Measurements from ENCODE around the gene CNTROB.

CNTROB gene

DNA sequence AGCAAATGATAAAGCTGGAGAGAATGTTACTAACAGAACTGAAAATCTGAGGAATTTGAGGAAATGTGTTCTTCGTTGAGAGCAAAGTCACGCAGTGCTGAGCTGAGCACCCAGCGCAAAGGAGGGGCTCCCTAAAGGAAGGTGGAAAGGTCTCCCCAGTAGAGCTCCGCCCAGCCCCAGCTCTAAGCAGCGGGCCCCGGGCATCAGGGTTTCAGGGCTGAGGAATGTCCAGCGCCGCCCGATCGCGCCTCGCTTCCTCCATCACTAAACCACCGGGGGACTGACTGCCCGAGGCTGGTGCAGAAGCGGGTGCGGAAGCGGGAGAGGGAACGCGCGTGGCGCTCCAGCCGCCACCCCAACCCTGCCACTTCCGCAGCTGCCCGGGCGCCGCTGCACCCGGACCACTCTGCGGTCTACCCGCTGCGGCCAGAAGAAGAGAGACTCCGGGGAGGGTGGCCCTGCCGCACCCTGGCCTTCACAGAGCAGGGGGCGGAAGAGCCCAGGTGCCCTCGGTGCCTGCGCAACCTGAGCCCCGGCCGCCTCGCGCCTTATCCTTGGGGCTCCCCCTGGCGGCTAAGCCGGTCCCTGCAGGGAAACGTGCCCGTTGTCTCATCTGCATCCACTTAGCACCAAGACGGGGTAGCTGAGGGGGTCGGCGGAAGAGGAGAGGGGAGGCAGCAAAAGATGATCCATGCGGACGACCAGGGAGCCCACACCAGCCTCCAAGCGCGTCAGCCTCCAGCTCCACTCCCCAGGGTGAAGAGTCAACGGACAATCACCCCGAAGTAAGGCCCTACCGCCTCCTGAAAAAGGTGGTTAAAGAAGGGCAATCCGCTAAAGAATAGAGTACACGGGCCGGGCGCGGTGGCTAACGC lies 58.0 kb downstream of the CNTROB start (continued):
- TF ChIP-seq, protein P1, sequence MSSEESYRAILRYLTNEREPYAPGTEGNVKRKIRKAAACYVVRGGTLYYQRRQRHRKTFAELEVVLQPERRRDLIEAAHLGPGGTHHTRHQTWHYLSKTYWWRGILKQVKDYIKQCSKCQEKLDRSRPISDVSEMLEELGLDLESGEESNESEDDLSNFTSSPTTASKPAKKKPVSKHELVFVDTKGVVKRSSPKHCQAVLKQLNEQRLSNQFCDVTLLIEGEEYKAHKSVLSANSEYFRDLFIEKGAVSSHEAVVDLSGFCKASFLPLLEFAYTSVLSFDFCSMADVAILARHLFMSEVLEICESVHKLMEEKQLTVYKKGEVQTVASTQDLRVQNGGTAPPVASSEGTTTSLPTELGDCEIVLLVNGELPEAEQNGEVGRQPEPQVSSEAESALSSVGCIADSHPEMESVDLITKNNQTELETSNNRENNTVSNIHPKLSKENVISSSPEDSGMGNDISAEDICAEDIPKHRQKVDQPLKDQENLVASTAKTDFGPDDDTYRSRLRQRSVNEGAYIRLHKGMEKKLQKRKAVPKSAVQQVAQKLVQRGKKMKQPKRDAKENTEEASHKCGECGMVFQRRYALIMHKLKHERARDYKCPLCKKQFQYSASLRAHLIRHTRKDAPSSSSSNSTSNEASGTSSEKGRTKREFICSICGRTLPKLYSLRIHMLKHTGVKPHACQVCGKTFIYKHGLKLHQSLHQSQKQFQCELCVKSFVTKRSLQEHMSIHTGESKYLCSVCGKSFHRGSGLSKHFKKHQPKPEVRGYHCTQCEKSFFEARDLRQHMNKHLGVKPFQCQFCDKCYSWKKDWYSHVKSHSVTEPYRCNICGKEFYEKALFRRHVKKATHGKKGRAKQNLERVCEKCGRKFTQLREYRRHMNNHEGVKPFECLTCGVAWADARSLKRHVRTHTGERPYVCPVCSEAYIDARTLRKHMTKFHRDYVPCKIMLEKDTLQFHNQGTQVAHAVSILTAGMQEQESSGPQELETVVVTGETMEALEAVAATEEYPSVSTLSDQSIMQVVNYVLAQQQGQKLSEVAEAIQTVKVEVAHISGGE (tag by site-specific recombination; conservative IDR thresholded peaks at IDR 0.05; ENCODE audit: low read depth), result peak; percentile 75
- no peak for TF ChIP-seq MEIS1 (CRISPR knock-in tag; IDR thresholded peaks at IDR 0.05; ENCODE audit: borderline replicate concordance)
- TF ChIP-seq ZNF747 (tag by site-specific recombination; IDR thresholded peaks at IDR 0.05), result no peak
- TF ChIP-seq ZNF776 (tag by site-specific recombination; IDR thresholded peaks at IDR 0.05; ENCODE audit: borderline replicate concordance), result no peak
- 0 out of 2 replicates have a peak, but pooled peaks have one; percentile 60 for TF ChIP-seq ZNF792 (tag by site-specific recombination; IDR thresholded peaks at IDR 0.05)
- TF ChIP-seq, protein P2, sequence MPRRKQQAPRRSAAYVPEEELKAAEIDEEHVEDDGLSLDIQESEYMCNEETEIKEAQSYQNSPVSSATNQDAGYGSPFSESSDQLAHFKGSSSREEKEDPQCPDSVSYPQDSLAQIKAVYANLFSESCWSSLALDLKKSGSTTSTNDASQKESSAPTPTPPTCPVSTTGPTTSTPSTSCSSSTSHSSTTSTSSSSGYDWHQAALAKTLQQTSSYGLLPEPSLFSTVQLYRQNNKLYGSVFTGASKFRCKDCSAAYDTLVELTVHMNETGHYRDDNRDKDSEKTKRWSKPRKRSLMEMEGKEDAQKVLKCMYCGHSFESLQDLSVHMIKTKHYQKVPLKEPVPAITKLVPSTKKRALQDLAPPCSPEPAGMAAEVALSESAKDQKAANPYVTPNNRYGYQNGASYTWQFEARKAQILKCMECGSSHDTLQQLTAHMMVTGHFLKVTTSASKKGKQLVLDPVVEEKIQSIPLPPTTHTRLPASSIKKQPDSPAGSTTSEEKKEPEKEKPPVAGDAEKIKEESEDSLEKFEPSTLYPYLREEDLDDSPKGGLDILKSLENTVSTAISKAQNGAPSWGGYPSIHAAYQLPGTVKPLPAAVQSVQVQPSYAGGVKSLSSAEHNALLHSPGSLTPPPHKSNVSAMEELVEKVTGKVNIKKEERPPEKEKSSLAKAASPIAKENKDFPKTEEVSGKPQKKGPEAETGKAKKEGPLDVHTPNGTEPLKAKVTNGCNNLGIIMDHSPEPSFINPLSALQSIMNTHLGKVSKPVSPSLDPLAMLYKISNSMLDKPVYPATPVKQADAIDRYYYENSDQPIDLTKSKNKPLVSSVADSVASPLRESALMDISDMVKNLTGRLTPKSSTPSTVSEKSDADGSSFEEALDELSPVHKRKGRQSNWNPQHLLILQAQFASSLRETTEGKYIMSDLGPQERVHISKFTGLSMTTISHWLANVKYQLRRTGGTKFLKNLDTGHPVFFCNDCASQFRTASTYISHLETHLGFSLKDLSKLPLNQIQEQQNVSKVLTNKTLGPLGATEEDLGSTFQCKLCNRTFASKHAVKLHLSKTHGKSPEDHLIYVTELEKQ (tag by site-specific recombination; IDR thresholded peaks at IDR 0.05; ENCODE audit: borderline replicate concordance), result no peak
- peak; percentile 78 for TF ChIP-seq GLIS2 (tag by site-specific recombination; IDR thresholded peaks at IDR 0.05)
- TF ChIP-seq ZBTB7A (tag by site-specific recombination; IDR thresholded peaks at IDR 0.05; ENCODE audit: low read depth), result peak; percentile 74; the same call in 1 of the 2 replicates
- TF ChIP-seq ZNF624 (tag by site-specific recombination; IDR thresholded peaks at IDR 0.05), result no peak
- peak; percentile 43; the same call in 1 of the 2 replicates for TF ChIP-seq KLF8 (tag by site-specific recombination; IDR thresholded peaks at IDR 0.05)
- TF ChIP-seq, protein P3, sequence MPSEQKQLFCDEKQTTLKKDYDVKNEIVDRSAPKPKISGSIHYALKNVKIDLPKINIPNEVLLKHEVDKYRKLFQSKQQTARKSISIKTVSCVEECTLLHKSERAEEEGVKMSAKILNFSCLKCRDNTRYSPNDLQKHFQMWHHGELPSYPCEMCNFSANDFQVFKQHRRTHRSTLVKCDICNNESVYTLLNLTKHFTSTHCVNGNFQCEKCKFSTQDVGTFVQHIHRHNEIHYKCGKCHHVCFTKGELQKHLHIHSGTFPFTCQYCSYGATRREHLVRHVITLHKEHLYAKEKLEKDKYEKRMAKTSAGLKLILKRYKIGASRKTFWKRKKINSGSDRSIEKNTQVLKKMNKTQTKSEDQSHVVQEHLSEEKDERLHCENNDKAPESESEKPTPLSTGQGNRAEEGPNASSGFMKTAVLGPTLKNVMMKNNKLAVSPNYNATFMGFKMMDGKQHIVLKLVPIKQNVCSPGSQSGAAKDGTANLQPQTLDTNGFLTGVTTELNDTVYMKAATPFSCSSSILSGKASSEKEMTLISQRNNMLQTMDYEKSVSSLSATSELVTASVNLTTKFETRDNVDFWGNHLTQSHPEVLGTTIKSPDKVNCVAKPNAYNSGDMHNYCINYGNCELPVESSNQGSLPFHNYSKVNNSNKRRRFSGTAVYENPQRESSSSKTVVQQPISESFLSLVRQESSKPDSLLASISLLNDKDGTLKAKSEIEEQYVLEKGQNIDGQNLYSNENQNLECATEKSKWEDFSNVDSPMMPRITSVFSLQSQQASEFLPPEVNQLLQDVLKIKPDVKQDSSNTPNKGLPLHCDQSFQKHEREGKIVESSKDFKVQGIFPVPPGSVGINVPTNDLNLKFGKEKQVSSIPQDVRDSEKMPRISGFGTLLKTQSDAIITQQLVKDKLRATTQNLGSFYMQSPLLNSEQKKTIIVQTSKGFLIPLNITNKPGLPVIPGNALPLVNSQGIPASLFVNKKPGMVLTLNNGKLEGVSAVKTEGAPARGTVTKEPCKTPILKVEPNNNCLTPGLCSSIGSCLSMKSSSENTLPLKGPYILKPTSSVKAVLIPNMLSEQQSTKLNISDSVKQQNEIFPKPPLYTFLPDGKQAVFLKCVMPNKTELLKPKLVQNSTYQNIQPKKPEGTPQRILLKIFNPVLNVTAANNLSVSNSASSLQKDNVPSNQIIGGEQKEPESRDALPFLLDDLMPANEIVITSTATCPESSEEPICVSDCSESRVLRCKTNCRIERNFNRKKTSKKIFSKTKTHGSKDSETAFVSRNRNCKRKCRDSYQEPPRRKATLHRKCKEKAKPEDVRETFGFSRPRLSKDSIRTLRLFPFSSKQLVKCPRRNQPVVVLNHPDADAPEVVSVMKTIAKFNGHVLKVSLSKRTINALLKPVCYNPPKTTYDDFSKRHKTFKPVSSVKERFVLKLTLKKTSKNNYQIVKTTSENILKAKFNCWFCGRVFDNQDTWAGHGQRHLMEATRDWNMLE (tag by site-specific recombination; conservative IDR thresholded peaks at IDR 0.05; ENCODE audit: low read depth), result 0 out of 2 replicates have a peak, but pooled peaks have one; percentile 24
- TF ChIP-seq ZNF610 (tag by site-specific recombination; IDR thresholded peaks at IDR 0.05; ENCODE audit: borderline replicate concordance), result no peak
- peak; percentile 95 for TF ChIP-seq ZNF341 (tag by site-specific recombination; IDR thresholded peaks at IDR 0.05; ENCODE audit: low read depth)
- TF ChIP-seq KLF1 (tag by site-specific recombination; IDR thresholded peaks at IDR 0.05), result 0 out of 2 replicates have a peak, but pooled peaks have one; percentile 14
- TF ChIP-seq ZNF843 (tag by site-specific recombination; IDR thresholded peaks at IDR 0.05), result peak; percentile 31; the same call in 1 of the 2 replicates
- TF ChIP-seq ZNF335 (tag by site-specific recombination; conservative IDR thresholded peaks at IDR 0.05), result peak; percentile 92
- peak; percentile 99 for TF ChIP-seq ZBTB8A (tag by site-specific recombination; IDR thresholded peaks at IDR 0.05)
- TF ChIP-seq YY1 (tag by site-specific recombination; IDR thresholded peaks at IDR 0.05), result peak; percentile 35; the same call in 1 of the 2 replicates
- TF ChIP-seq ZNF76 (tag by site-specific recombination; IDR thresholded peaks at IDR 0.05; ENCODE audit: borderline replicate concordance, low read depth), result peak; percentile 43; the same call in 1 of the 2 replicates
- TF ChIP-seq ZFP69B (tag by site-specific recombination; IDR thresholded peaks at IDR 0.05), result peak; percentile 37; the same call in 1 of the 2 replicates
- TF ChIP-seq ZNF596 (tag by site-specific recombination; IDR thresholded peaks at IDR 0.05), result no peak
- peak; percentile 58; the same call in 1 of the 2 replicates for TF ChIP-seq ZNF629 (tag by site-specific recombination; IDR thresholded peaks at IDR 0.05)
- peak; percentile 89 for TF ChIP-seq ZFP37 (tag by site-specific recombination; IDR thresholded peaks at IDR 0.05)
- TF ChIP-seq ZSCAN23 (tag by site-specific recombination; IDR thresholded peaks at IDR 0.05), result no peak
- no peak for TF ChIP-seq ZNF433 (tag by site-specific recombination; IDR thresholded peaks at IDR 0.05; ENCODE audit: low read depth)
- peak; percentile 56; the same call in 1 of the 2 replicates for TF ChIP-seq ZNF391 (tag by site-specific recombination; IDR thresholded peaks at IDR 0.05; ENCODE audit: borderline replicate concordance, low read depth)
- TF ChIP-seq ZNF571 (tag by site-specific recombination; IDR thresholded peaks at IDR 0.05), result no peak
- TF ChIP-seq ZSCAN30 (tag by site-specific recombination; IDR thresholded peaks at IDR 0.05), result peak; percentile 87

All from HEK293 (cell line).